Stomach smooth muscle (tissue), 2 donors: Measurements from ENCODE around the gene PLD6.
"Not testable (repeated sequence)": the region's sequence is repeated elsewhere in the genome, so short reads cannot be mapped to it uniquely, and the experiment has no call there.

Experiments
- H3K27ac ChIP-seq: one replicate; pipeline ENCODE4 v1.7.0; 2013; ENCODE audit warnings: mild to moderate bottlenecking, low read length, inconsistent platforms
- H3K27me3 ChIP-seq, 2 donors: one replicate each; pipeline ENCODE4 v1.7.0; 2013; ENCODE audit warnings: low read length in 2 of 2; ENCODE audit not compliant: insufficient read depth in 2 of 2, control insufficient read depth in 1 of 2
- H3K36me3 ChIP-seq, 2 donors: one replicate each; pipeline ENCODE4 v1.7.0; 2013; ENCODE audit warnings: low read length in 2 of 2; ENCODE audit not compliant: control insufficient read depth in 2 of 2, insufficient read depth in 2 of 2
- H3K4me1 ChIP-seq: one replicate; pipeline ENCODE4 v1.7.0; 2013; ENCODE audit warnings: low read length; ENCODE audit not compliant: control insufficient read depth, insufficient read depth
- H3K4me3 ChIP-seq, 2 donors: one replicate each; pipeline ENCODE4 v1.7.0; 2013; ENCODE audit warnings: low read length in 2 of 2
- H3K9ac ChIP-seq, 2 donors: one replicate each; pipeline ENCODE4 v1.7.0; 2013; ENCODE audit warnings: low read length in 2 of 2, mild to moderate bottlenecking in 1 of 2
- H3K9me3 ChIP-seq, 2 donors: one replicate each; pipeline ENCODE4 v1.7.0; 2013; ENCODE audit warnings: low read length in 2 of 2; ENCODE audit not compliant: control insufficient read depth in 2 of 2
- donor health status: healthy.
- donor health status: Pancreatic carcinoma.

Gene PLD6

DNA sequence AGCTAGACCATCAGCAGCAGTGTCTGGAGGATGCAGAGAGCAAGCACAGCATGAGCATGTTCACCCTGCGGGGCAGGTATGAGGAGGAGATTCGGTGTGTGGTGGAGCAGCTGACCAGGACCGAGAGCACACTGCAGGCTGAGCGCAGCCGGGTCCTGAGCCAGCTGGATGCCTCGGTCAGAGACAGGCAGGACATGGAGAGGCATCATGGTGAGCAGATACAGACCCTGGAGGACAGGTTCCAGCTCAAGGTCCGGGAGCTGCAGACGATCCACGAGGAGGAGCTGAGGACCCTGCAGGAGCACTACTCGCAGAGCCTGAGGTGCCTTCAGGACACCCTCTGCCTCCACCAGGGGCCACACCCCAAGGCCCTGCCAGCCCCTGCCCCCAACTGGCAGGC is 38.8 kb downstream of the PLD6 start:
- Histone ChIP-seq H3K4me3 (no peak overlapping the region), H3K27ac (no peak overlapping the region), H3K36me3 (peaks cover 41 to 66% of the 10 kb centered on the region in 2 donors), H3K9me3 (no peaks in the 10 kb centered on the region), H3K4me1 (no peaks in the 10 kb centered on the region), H3K9ac (no peak overlapping the region), H3K27me3 (no peaks in the 10 kb centered on the region)

DNA sequence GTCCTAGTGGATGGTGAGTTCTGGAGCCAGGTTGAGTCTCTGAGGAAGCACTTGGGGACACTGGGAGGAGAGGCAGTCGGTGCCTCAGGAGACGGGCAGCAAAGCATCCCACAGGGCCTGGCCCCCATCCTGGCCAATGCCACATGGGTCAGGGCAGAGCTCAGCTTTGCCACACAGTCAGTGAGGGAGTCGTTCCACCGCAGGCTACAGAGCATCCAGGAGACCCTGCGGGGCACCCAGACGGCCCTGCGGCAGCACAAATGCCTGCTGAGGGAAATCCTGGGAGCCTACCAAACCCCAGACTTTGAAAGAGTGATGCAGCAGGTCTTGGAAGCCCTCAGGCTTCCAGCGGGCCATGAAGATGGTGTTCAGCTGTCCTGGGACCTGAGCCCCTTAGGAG is 39.7 kb downstream of the PLD6 start:
- H3K4me3 ChIP-seq = no peak overlapping the region
- H3K9ac ChIP-seq = no peak overlapping the region
- H3K27me3 ChIP-seq = no peaks in the 10 kb centered on the region
- peaks cover 42 to 70% of the 10 kb centered on the region in 2 donors for H3K36me3 ChIP-seq
- no peaks in the 10 kb centered on the region for H3K9me3 ChIP-seq
- H3K27ac ChIP-seq = no peak overlapping the region
- H3K4me1 ChIP-seq = no peaks in the 10 kb centered on the region

DNA sequence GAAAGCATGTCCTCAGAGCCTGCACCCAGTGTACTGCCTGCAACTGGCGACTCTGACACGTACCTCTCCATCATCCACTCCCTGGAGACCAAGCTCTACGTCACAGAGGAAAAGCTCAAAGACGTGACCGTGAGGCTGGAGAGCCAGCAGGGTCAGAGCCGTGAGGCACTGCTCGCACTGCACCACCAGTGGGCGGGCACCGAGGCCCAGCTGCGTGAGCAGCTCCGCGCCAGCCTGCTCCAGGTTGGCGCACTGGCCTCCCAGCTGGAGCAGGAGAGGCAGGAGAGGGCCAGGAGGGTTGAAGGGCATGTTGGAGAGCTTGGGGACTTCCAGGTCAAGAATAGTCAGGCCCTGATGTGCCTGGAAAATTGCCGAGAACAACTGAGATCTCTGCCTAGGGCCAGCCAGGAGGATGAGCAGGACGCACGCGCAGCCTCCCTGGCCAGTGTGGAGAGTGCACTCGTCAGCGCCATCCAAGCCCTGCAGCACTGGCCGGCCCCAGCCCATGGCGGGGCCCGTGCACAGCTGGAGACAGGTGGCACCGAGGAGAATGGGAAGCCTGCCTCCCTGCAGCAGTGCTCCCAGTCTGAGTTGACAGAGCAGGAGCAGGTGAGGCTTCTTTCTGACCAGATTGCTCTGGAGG is 40.3 kb downstream of the PLD6 start:
- Histone ChIP-seq H3K4me1 (no peaks in the 10 kb centered on the region), H3K36me3 (peaks cover 46 to 76% of the 10 kb centered on the region in 2 donors), H3K9me3 (no peaks in the 10 kb centered on the region)

DNA sequence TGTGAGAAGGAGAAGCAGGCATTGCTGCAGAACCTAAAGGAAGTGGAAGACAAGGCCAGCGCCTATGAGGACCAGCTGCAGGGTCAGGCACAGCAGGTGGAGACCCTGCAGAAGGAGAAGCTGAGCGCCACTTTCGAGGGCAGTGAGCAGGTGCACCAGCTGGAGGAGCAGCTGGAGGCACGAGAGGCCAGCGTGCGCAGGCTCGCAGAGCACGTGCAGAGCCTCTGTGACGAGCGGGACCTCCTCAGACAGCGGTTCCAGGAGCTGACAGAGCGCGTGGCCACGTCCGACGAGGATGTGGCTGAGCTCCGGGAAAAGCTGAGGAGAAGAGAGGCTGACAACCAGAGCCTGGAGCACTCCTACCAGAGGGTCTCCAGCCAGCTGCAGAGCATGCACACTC is 41.5 kb downstream of the PLD6 start:
- Histone ChIP-seq H3K4me1 (no peaks in the 10 kb centered on the region), H3K27ac (no peak overlapping the region), H3K36me3 (peaks cover 48 to 76% of the 10 kb centered on the region in 2 donors), H3K9ac (no peak overlapping the region), H3K4me3 (no peak overlapping the region), H3K27me3 (no peaks in the 10 kb centered on the region), H3K9me3 (no peaks in the 10 kb centered on the region)

More for the DNA sequence above, 40.3 kb downstream of the PLD6 start:
- Histone ChIP-seq H3K27ac (no peak overlapping the region), H3K9ac (no peak overlapping the region), H3K4me3 (no peak overlapping the region), H3K27me3 (no peaks in the 10 kb centered on the region)

DNA sequence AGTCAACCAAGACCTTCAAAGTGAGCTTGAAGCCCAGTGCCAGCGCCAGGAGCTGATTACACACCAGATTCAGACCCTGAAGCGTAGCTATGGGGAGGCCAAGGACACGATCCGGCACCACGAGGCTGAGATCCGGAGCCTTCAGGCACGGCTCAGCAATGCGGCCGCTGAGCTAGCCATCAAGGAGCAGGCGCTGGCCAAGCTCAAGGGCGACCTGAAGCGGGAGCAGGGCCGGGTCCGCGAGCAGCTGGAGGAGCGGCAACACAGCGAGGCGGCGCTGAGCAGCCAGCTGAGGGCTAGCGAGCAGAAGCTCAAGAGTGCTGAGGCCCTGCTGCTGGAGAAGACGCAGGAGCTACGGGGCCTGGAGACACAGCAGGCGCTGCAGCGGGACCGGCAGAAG is 42.0 kb downstream of the PLD6 start:
- H3K27me3 ChIP-seq = no peaks in the 10 kb centered on the region
- H3K9me3 ChIP-seq = no peaks in the 10 kb centered on the region
- no peak overlapping the region for H3K27ac ChIP-seq
- H3K4me1 ChIP-seq = no peaks in the 10 kb centered on the region
- no peak overlapping the region for H3K9ac ChIP-seq
- H3K36me3 ChIP-seq = peaks cover 49 to 79% of the 10 kb centered on the region in 2 donors
- no peak overlapping the region for H3K4me3 ChIP-seq

DNA sequence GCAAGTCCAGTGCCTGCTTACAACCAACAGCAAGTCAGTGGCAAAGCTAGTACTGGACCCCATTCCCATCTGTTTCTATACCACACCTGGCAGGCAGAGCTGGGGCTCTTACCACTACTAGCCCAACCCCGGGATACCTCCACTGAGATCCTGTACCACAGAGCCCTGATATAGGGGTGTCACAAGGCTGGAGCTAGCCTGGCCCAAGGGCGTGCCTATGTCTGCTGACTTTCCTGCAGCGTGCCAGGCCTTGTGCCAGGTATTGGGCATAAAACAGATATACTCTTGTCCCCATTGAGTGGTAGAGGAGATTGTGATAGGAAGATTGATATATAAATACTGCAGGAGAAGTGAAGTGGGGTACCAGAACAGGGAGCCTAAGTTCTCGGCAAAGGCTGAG is 44.4 kb downstream of the PLD6 start:
- Histone ChIP-seq H3K4me3 (no peak overlapping the region), H3K9me3 (no peaks in the 10 kb centered on the region), H3K4me1 (no peaks in the 10 kb centered on the region), H3K9ac (no peak overlapping the region), H3K36me3 (peaks cover 56 to 74% of the 10 kb centered on the region in 2 donors), H3K27ac (no peak overlapping the region), H3K27me3 (no peaks in the 10 kb centered on the region)

DNA sequence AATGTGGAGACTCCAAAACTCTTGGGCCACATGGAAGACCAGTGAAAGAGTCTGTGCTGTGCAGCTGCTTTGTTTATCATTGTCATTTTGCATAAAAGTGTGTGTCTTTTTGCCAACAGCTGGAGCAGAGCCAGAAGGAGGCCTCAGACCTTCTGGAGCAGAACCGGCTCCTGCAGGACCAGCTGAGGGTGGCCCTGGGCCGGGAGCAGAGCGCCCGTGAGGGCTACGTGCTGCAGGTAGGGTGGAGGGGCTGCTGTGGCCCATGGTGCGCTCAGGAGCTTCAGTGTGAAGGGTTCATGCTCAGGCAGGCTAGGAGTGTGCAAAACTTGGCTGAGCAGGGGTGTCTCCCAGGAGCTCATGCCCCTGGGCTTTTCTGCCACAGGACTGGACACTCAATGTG is 45.0 kb downstream of the PLD6 start:
- no peak overlapping the region for H3K27ac ChIP-seq
- no peak overlapping the region for H3K4me3 ChIP-seq
- no peaks in the 10 kb centered on the region for H3K27me3 ChIP-seq
- H3K36me3 ChIP-seq = peaks cover 59 to 73% of the 10 kb centered on the region in 2 donors
- H3K9ac ChIP-seq = no peak overlapping the region
- H3K4me1 ChIP-seq = no peaks in the 10 kb centered on the region
- H3K9me3 ChIP-seq = no peaks in the 10 kb centered on the region

DNA sequence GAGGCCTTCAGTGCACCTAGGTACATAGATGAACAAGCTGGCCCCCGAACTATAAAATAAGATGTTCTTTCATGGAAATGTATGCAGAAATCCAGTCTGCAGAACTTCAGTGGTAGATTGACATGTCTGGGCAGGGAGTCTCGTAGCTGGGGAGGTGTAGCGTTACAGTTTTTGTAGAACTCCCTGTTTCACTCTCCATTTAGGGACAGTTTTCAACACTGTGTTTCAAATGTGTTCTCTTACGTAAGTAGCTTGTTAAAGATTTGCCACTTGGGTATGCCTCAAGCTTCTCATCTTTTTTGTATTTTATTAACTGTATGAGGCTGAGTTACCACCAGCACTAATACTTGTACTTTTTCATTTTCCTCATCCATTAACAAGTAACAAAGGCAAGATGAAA is 46.6 kb downstream of the PLD6 start:
- Histone ChIP-seq H3K4me1 (no peaks in the 10 kb centered on the region), H3K9me3 (no peaks in the 10 kb centered on the region), H3K27me3 (no peaks in the 10 kb centered on the region), H3K4me3 (no peak overlapping the region), H3K9ac (no peak overlapping the region), H3K36me3 (peaks cover 49 to 73% of the 10 kb centered on the region in 2 donors), H3K27ac (no peak overlapping the region)

DNA sequence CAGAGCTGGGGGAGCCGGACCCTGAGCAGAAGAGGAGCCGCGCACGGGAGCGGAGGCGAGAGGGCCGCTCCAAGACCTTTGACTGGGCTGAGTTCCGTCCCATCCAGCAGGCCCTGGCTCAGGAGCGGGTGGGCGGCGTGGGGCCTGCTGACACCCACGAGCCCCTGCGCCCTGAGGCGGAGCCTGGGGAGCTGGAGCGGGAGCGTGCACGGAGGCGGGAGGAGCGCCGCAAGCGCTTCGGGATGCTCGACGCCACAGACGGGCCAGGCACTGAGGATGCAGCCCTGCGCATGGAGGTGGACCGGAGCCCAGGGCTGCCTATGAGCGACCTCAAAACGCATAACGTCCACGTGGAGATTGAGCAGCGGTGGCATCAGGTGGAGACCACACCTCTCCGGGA is 47.6 kb downstream of the PLD6 start:
- not testable (repeated sequence) for H3K9ac ChIP-seq, H3K9me3 ChIP-seq, H3K27ac ChIP-seq, H3K4me3 ChIP-seq, H3K4me1 ChIP-seq, H3K27me3 ChIP-seq
- H3K36me3 ChIP-seq = peaks cover 54 to 77% of the 10 kb centered on the region in 2 donors

DNA sequence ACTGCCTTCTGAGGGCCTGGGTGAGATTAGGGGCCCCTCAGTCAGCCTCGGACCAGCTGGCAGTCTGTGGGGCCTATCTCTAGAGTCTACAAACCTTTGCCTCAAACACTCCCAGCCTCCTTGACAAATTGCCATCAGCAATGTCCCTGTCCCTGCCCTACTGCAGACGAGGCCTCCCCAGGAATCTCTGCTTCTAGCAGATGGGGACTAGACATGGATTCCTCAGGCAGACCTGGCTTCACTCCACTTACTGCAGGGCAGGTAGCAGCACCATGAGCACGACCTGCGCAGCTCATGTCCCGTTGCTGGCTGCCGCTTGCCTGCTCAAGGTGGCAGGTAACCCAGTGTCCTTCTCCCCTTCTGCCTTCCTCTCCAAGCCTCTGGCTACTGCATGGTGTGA is 49.1 kb downstream of the PLD6 start:
- no peak overlapping the region for H3K9ac ChIP-seq
- no peaks in the 10 kb centered on the region for H3K27me3 ChIP-seq
- no peak overlapping the region for H3K4me3 ChIP-seq
- no peak overlapping the region for H3K27ac ChIP-seq
- H3K4me1 ChIP-seq = peaks cover 6% of the 10 kb centered on the region
- H3K9me3 ChIP-seq = no peaks in the 10 kb centered on the region
- H3K36me3 ChIP-seq = peaks cover 43 to 73% of the 10 kb centered on the region in 2 donors

DNA sequence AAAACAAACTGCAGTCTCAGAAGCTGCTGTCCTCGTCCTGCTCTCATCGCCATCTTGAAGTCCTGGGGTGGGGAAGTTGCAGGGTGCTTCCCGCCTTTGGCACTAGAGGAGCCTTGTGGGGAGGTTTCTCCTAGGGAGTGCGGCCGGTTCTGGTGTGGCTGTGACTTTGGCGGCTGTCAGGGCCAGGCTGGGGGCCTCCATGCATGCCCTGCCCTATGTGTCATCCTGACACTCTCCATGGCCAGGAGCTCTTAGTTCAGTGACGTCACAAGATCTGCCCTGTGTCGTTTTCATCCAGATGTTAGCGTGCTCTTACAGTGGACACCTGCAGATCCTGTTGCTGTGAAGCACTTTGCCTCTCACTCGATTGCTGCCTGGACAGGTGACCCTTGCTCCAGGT is 49.6 kb downstream of the PLD6 start:
- peaks cover 11% of the 10 kb centered on the region for H3K4me1 ChIP-seq
- H3K27ac ChIP-seq = no peak overlapping the region
- no peaks in the 10 kb centered on the region for H3K27me3 ChIP-seq
- no peak overlapping the region for H3K4me3 ChIP-seq
- H3K9ac ChIP-seq = peak overlapping the region in 1 of 2 donors; percentile 21
- no peaks in the 10 kb centered on the region for H3K9me3 ChIP-seq
- peaks cover 38 to 67% of the 10 kb centered on the region in 2 donors for H3K36me3 ChIP-seq
